Lung (tissue), 12 donors: ENCODE results near the gene UNC13B. TPM values are rescaled to one million over a fixed set of nuclear protein-coding genes. Genes with fewer than 3 reads are reported as not detected.

Source experiments
- ATAC-seq: fragments of 200-7000 bp; cut with Tn5 transposase; one replicate; pipeline ENCODE4 v1.9.1; 2020; ENCODE audit warnings: moderate number of reproducible peaks; ENCODE audit not compliant: insufficient read depth, low FRiP score
- DNase-seq, 3 donors: peaks; one replicate each; pipeline ENCODE4 v3.0.0-alpha.2; 2013 to 2017
- H3K27ac ChIP-seq, 2 donors: one replicate each; pipeline ENCODE4 v1.5.1; 2013; ENCODE audit warnings: mild to moderate bottlenecking in 2 of 2, moderate library complexity in 2 of 2, control low read depth in 1 of 2, inconsistent platforms in 1 of 2, low read depth in 1 of 2, low read length in 1 of 2
- H3K27me3 ChIP-seq, 3 donors: one replicate each; pipeline ENCODE4 v1.5.1; 2013; ENCODE audit warnings: low read length in 2 of 3; ENCODE audit not compliant: control insufficient read depth in 3 of 3, insufficient read depth in 3 of 3
- H3K36me3 ChIP-seq, 4 donors: one replicate each; pipeline ENCODE4 v1.5.1; 2013; ENCODE audit warnings: low read length in 4 of 4, mild to moderate bottlenecking in 1 of 4, moderate library complexity in 1 of 4; ENCODE audit not compliant: control insufficient read depth in 4 of 4, insufficient read depth in 4 of 4
- H3K4me1 ChIP-seq, 5 donors: one replicate each; pipeline ENCODE4 v1.5.1; 2013; ENCODE audit warnings: low read length in 5 of 5, mild to moderate bottlenecking in 2 of 5, moderate library complexity in 1 of 5; ENCODE audit not compliant: control insufficient read depth in 5 of 5, insufficient read depth in 5 of 5
- H3K4me3 ChIP-seq: one replicate; pipeline ENCODE4 v1.5.1; 2013; ENCODE audit warnings: mild to moderate bottlenecking, control low read depth, moderate library complexity
- H3K9ac ChIP-seq, 2 donors: one replicate each; pipeline ENCODE4 v1.5.1; 2013; ENCODE audit warnings: low read length in 2 of 2, control low read depth in 1 of 2; ENCODE audit not compliant: insufficient read depth in 1 of 2
- H3K9me3 ChIP-seq, 4 donors: one replicate each; pipeline ENCODE4 v1.5.1; 2013; ENCODE audit warnings: low read length in 3 of 4, mild to moderate bottlenecking in 1 of 4, moderate library complexity in 1 of 4; ENCODE audit not compliant: control insufficient read depth in 4 of 4, insufficient read depth in 3 of 4
- CTCF ChIP-seq: IDR thresholded peaks from 2 replicates; pipeline ENCODE4 v1.5.1; 2012; ENCODE audit warnings: mild to moderate bottlenecking; ENCODE audit errors: control extremely low read depth, extremely low read depth
- WGBS, 2 donors: extraction: QIAGEN DNeasy Blood & Tissue Kit; methylation state at CpG; one replicate each; pipeline ENCODE4 v1.1.7; 2013; 5-methylcytosine and 5-hydroxymethylcytosine counted together
- polyA plus RNA-seq, 2 donors: library from polyadenylated mRNA; stranded (reverse); fragments of 200-250 nt; gene quantifications; one replicate each; pipeline ENCODE4 v1.2.1, GENCODE V29; 2013
- total RNA-seq, 2 donors: library from RNA; depleted of rRNA in 1 of 2; stranded (reverse); fragments of >200 nt in 1 of 2; gene quantifications; one replicate each; pipeline ENCODE4 v1.2.1, GENCODE V29; 2014 to 2021
- donor health status: control.
- donor health status: control.
- donor health status: Bipolar disorder and iron deficiency.
- donor health status: healthy.
- donor health status: DM: yes; HTN: yes; CAD: no.

The UNC13B gene
- total and polyA plus RNA-seq, 4 donors: 25.8 to 102 (median 64.4) TPM

- DNase-seq (no peak), ATAC-seq (no peak)
- H3K36me3 ChIP-seq: peaks cover 0 to 5% (median under 1%) of the 10 kb centered on the region in 4 donors
- no peaks in the 10 kb centered on the region for H3K27me3 ChIP-seq
- H3K27ac ChIP-seq: no peak overlapping the region
- H3K4me1 ChIP-seq: peaks cover 0 to 6% (median 0%) of the 10 kb centered on the region in 5 donors
- no peak for TF ChIP-seq CTCF
- no peaks in the 10 kb centered on the region for H3K9me3 ChIP-seq
- H3K4me3 ChIP-seq: no peak overlapping the region
- H3K9ac ChIP-seq: no peak overlapping the region
- WGBS, 2 donors: 96 to 98% methylated on average over 13 of the region's 13 CpGs
These were observed 133.7 kb downstream of the UNC13B start for GRCh38 chr9:35295369-35296036.

- no peak overlapping the region for H3K27ac ChIP-seq
- peaks cover 0 to 4% (median 2%) of the 10 kb centered on the region in 4 donors for H3K36me3 ChIP-seq
- ATAC-seq (no peak), DNase-seq (no peak)
- TF ChIP-seq CTCF: no peak
- H3K9ac ChIP-seq: no peak overlapping the region
- no peaks in the 10 kb centered on the region for H3K9me3 ChIP-seq
- no peaks in the 10 kb centered on the region for H3K27me3 ChIP-seq
- no peaks in the 10 kb centered on the region for H3K4me1 ChIP-seq
- 85 to 94% methylated on average over 1 of the region's 1 CpG for WGBS, 2 donors
- H3K4me3 ChIP-seq: no peak overlapping the region
These were observed 141.8 kb downstream of the UNC13B start for GRCh38 chr9:35303567-35303966.

GRCh38 chr9:35306283-35306682 lies 144.5 kb downstream of the UNC13B start:
- WGBS, 2 donors: 59 to 75% methylated on average over 1 of the region's 1 CpG
- Histone ChIP-seq H3K36me3 (peaks cover 0 to 14% (median 1%) of the 10 kb centered on the region in 4 donors), H3K9me3 (no peaks in the 10 kb centered on the region), H3K27ac (no peak overlapping the region), H3K27me3 (no peaks in the 10 kb centered on the region), H3K4me1 (no peaks in the 10 kb centered on the region), H3K4me3 (no peak overlapping the region), H3K9ac (no peak overlapping the region)
- no peak for TF ChIP-seq CTCF
- no peak for DNase-seq
- ATAC-seq: no peak
